ENCODE data around the gene METRN. TPM values are rescaled to one million over a fixed set of nuclear protein-coding genes. Genes with fewer than 3 reads are reported as not detected.

Gene METRN
- polyA plus RNA-seq, 3 donors: 0.97 to 5.4 (median 1.7) TPM

DNA sequence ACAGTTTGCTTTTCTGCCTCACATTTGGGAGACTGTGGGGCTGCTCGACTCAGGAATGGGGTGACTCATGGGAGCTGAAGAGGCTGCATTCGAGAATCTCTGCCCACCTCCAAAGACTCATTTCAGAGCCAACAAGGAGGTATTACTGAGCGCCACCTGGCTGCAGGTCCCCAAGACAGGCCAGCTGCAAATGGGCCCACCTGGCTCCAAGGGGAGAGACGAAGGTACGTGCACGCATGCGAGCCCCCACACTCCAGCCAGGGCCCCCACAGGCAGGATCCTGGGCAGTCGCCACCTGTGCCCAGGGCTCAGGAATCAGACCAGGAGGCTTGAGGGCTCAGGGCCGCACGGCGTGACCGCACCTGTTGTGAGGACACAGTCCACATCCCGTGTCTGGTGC, 18.0 kb downstream of the METRN start:
- H3K9me3 Mint-ChIP-seq: no peaks in the 10 kb centered on the region
- DNase-seq: no peak
- Histone ChIP-seq H3K4me2 (replicated peaks; ENCODE audit: extremely low read depth, low read length, poor library complexity, severe bottlenecking) (no peak overlapping the region), H3K9me3 (replicated peaks in 1 of 2; ENCODE audit: control insufficient read depth in 1 of 2, insufficient read depth in 1 of 2, low read length in 2 of 2) (no peaks in the 10 kb centered on the region), H3K36me3 (replicated peaks in 1 of 2; ENCODE audit: control insufficient read depth in 1 of 2, insufficient read depth in 2 of 2, low read length in 2 of 2) (peaks cover 57 to 79% of the 10 kb centered on the region in 2 donors), H2AFZ (ENCODE audit: insufficient read depth, low read depth, low read length, poor library complexity, severe bottlenecking) (no peak overlapping the region), H4K20me1 (ENCODE audit: insufficient read depth, low read length) (no peaks in the 10 kb centered on the region), H3K27me3 (ENCODE audit: control insufficient read depth in 2 of 2, insufficient read depth in 2 of 2, low read length in 2 of 2) (peaks cover 0 to 7% of the 10 kb centered on the region in 2 donors), H3K4me1 (ENCODE audit: control insufficient read depth in 1 of 2, insufficient read depth in 2 of 2, low read length in 2 of 2) (peaks cover 4 to 7% of the 10 kb centered on the region in 2 donors), H3K27ac (ENCODE audit: low read depth in 1 of 2, low read length in 2 of 2) (no peak overlapping the region), H3K4me3 (replicated peaks in 1 of 3; ENCODE audit: low read depth in 2 of 3, low read length in 3 of 3) (no peak overlapping the region), H3K9ac (ENCODE audit: insufficient read depth, low read length, poor library complexity, severe bottlenecking) (no peak overlapping the region), H3K79me2 (ENCODE audit: insufficient read depth, low read length) (no peaks in the 10 kb centered on the region)
- peaks cover 4 to 18% (median 5%) of the 10 kb centered on the region in 3 donors for H3K27me3 Mint-ChIP-seq (ENCODE audit: low read depth in 3 of 3)
- intact Hi-C loops (cut with micrococcal nuclease): no loop called here
- H3K4me1 Mint-ChIP-seq: peaks cover 3% of the 10 kb centered on the region
- no peak overlapping the region for H3K27ac Mint-ChIP-seq
- no peak overlapping the region for H3K4me3 Mint-ChIP-seq
- WGBS (ENCODE audit: insufficient coverage): 91% methylated on average over 11 of the region's 13 CpGs
- TF ChIP-seq, protein P1, sequence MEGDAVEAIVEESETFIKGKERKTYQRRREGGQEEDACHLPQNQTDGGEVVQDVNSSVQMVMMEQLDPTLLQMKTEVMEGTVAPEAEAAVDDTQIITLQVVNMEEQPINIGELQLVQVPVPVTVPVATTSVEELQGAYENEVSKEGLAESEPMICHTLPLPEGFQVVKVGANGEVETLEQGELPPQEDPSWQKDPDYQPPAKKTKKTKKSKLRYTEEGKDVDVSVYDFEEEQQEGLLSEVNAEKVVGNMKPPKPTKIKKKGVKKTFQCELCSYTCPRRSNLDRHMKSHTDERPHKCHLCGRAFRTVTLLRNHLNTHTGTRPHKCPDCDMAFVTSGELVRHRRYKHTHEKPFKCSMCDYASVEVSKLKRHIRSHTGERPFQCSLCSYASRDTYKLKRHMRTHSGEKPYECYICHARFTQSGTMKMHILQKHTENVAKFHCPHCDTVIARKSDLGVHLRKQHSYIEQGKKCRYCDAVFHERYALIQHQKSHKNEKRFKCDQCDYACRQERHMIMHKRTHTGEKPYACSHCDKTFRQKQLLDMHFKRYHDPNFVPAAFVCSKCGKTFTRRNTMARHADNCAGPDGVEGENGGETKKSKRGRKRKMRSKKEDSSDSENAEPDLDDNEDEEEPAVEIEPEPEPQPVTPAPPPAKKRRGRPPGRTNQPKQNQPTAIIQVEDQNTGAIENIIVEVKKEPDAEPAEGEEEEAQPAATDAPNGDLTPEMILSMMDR (IDR thresholded peaks at IDR 0.05): no peak
- H3K36me3 Mint-ChIP-seq: peaks cover 51 to 67% of the 10 kb centered on the region in 2 donors

DNA sequence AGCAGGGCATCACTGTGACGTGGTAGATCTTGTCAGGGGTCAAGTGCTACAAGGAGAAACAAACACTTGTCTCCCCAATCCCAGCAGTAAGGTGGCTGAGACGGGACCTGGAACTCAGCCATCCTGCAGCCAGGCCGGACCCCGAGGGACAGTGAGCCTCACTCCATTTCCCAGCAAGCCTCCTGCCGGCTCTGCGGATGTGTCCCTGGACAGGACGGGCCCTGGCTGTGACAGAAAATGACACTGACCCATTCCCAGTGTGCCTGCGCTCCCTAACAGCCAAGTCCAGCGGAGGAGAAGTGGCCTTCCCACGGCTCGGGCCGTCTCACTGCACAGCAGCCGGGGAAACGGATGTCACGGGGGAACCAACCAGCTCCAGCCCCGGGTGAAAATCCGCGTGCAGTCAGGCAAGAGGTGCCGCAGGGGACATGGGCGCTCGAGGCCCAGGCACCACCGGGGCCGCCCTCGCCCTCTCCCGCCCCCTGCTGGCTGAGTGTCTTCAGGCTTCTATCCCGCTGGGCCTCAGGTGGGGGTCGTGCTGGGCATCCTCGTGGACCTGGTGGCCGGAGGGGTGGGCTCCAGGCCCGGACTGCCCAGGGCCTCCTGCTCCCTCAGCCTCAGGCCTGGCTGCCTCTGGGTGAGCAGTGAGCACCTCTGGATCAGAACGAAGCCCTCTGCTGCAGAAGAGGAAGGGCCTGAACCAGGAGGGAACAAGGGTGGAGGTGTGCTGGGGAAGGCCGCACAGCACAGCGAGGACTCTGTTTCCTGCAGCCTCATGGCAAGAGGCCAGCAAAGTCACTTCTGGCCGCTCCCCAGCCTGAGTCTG, 18.7 kb downstream of the METRN start:
- intact Hi-C loops (cut with micrococcal nuclease): no loop called here
- peaks cover 58 to 82% of the 10 kb centered on the region in 2 donors for H3K36me3 ChIP-seq (replicated peaks in 1 of 2; ENCODE audit: control insufficient read depth in 1 of 2, insufficient read depth in 2 of 2, low read length in 2 of 2)
- no peak overlapping the region for H3K9ac ChIP-seq (ENCODE audit: insufficient read depth, low read length, poor library complexity, severe bottlenecking)

More for the DNA sequence above, 18.7 kb downstream of the METRN start:
- H2AFZ ChIP-seq (ENCODE audit: insufficient read depth, low read depth, low read length, poor library complexity, severe bottlenecking): no peak overlapping the region
- no peaks in the 10 kb centered on the region for H3K79me2 ChIP-seq (ENCODE audit: insufficient read depth, low read length)
- no peak overlapping the region for H3K27ac ChIP-seq (ENCODE audit: low read depth in 1 of 2, low read length in 2 of 2)
- 93% methylated on average over 30 of the region's 34 CpGs for WGBS (ENCODE audit: insufficient coverage)
- no peak for DNase-seq
- H3K9me3 ChIP-seq (replicated peaks in 1 of 2; ENCODE audit: control insufficient read depth in 1 of 2, insufficient read depth in 1 of 2, low read length in 2 of 2): no peaks in the 10 kb centered on the region
- H3K4me2 ChIP-seq (replicated peaks; ENCODE audit: extremely low read depth, low read length, poor library complexity, severe bottlenecking): no peak overlapping the region
- H3K4me1 Mint-ChIP-seq: peaks cover 2% of the 10 kb centered on the region
- no peaks in the 10 kb centered on the region for H4K20me1 ChIP-seq (ENCODE audit: insufficient read depth, low read length)
- peaks cover 3 to 12% (median 4%) of the 10 kb centered on the region in 3 donors for H3K27me3 Mint-ChIP-seq (ENCODE audit: low read depth in 3 of 3)
- peaks cover 53 to 73% of the 10 kb centered on the region in 2 donors for H3K36me3 Mint-ChIP-seq
- no peak overlapping the region for H3K4me3 Mint-ChIP-seq
- H3K9me3 Mint-ChIP-seq: no peaks in the 10 kb centered on the region
- H3K4me1 ChIP-seq (ENCODE audit: control insufficient read depth in 1 of 2, insufficient read depth in 2 of 2, low read length in 2 of 2): peaks cover 1 to 2% of the 10 kb centered on the region in 2 donors
- TF ChIP-seq, protein P1 (IDR thresholded peaks at IDR 0.05): no peak
- H3K27me3 ChIP-seq (ENCODE audit: control insufficient read depth in 2 of 2, insufficient read depth in 2 of 2, low read length in 2 of 2): peaks cover 0 to 5% of the 10 kb centered on the region in 2 donors
- H3K27ac Mint-ChIP-seq: no peak overlapping the region
- H3K4me3 ChIP-seq (replicated peaks in 1 of 3; ENCODE audit: low read depth in 2 of 3, low read length in 3 of 3): no peak overlapping the region
